IMR-90 (cell line): ENCODE measurements around the gene OR1K1. TPM values are rescaled to one million over a fixed set of nuclear protein-coding genes. Genes with fewer than 3 reads are reported as not detected.

Source experiments
- ATAC-seq: fragments of 200-7000 bp; cut with Tn5 transposase; 2 replicates; pipeline ENCODE4 v1.9.1; 2020; ENCODE audit warnings: low read depth, mild to moderate bottlenecking, moderate library complexity
- BruUV-seq: library from RNA; stranded (reverse); fragments of 400-500 nt; replicated peaks from 2 replicates; lab custom pipeline; 2021; lab: Mats Ljungman, UMichigan
- CTCF ChIA-PET: fragments of 300-600 bp; formaldehyde crosslinking; extraction: SDS; loops from one replicate; lab custom pipeline; 2021; ENCODE audit warnings: antibody characterized with exemption; lab: Yijun Ruan, JAX
- POLR2A ChIA-PET: fragments of 300-600 bp; sonication (Branson Sonifier 250); formaldehyde crosslinking; loops from one replicate; lab custom pipeline; 2022; ENCODE audit warnings: antibody characterized with exemption; ENCODE audit not compliant: unreplicated experiment; lab: Charles Lee
- DNase-seq: peaks from one replicate; pipeline ENCODE4 v3.0.0; 2013
- H2AFZ ChIP-seq: replicated peaks from 2 replicates; pipeline ENCODE3; 2013; ENCODE audit warnings: low read length, mild to moderate bottlenecking; ENCODE audit not compliant: poor library complexity
- H2AK5ac ChIP-seq: 2 replicates; pipeline ENCODE4 v1.6.1; 2013; ENCODE audit warnings: low read depth, low read length, inconsistent platforms
- H2AK9ac ChIP-seq: replicated peaks from 2 replicates; pipeline ENCODE3; 2013; ENCODE audit warnings: mild to moderate bottlenecking, low read depth, low read length, moderate library complexity; ENCODE audit not compliant: poor library complexity
- H2BK120ac ChIP-seq: 2 replicates; pipeline ENCODE4 v1.6.1; 2013; ENCODE audit warnings: low read depth, low read length, inconsistent platforms
- H2BK15ac ChIP-seq: 3 replicates; pipeline ENCODE4 v1.6.1; 2013; ENCODE audit warnings: low read depth, low read length, inconsistent platforms
- H2BK20ac ChIP-seq: 2 replicates; pipeline ENCODE4 v1.6.1; 2013; ENCODE audit warnings: low read depth, mild to moderate bottlenecking, inconsistent platforms, low read length, moderate library complexity
- H2BK5ac ChIP-seq: 2 replicates; pipeline ENCODE4 v1.6.1; 2013; ENCODE audit warnings: mild to moderate bottlenecking, low read depth, low read length, inconsistent platforms; ENCODE audit not compliant: poor library complexity, severe bottlenecking
- H3K14ac ChIP-seq: replicated peaks from 2 replicates; pipeline ENCODE4 v1.6.1; 2013; ENCODE audit warnings: low read depth, low read length, inconsistent platforms
- H3K18ac ChIP-seq: 2 replicates; pipeline ENCODE4 v1.6.1; 2013; ENCODE audit warnings: low read depth, low read length, control low read depth
- H3K23ac ChIP-seq: 2 replicates; pipeline ENCODE4 v1.6.1; 2013; ENCODE audit warnings: low read depth, low read length, inconsistent platforms
- H3K27ac ChIP-seq: 2 replicates; pipeline ENCODE4 v1.5.1; 2013; ENCODE audit warnings: mild to moderate bottlenecking, control low read depth, low read length; ENCODE audit not compliant: insufficient read depth
- H3K27me3 ChIP-seq: 2 replicates; pipeline ENCODE4 v1.6.1; 2013; ENCODE audit warnings: low read length; ENCODE audit not compliant: control insufficient read depth, insufficient read depth
- H3K36me3 ChIP-seq: 2 replicates; pipeline ENCODE4 v1.6.1; 2013; ENCODE audit warnings: low read length, mixed read lengths; ENCODE audit not compliant: control insufficient read depth, insufficient read depth
- H3K4ac ChIP-seq: 2 replicates; pipeline ENCODE4 v1.6.1; 2013; ENCODE audit warnings: low read depth, low read length, inconsistent platforms
- H3K4me1 ChIP-seq: 2 replicates; pipeline ENCODE4 v1.6.1; 2013; ENCODE audit warnings: low read length, mixed read lengths; ENCODE audit not compliant: control insufficient read depth, insufficient read depth
- H3K4me2 ChIP-seq: 2 replicates; pipeline ENCODE4 v1.6.1; 2013; ENCODE audit warnings: low read depth, mild to moderate bottlenecking, control low read depth, low read length, moderate library complexity
- H3K4me3 ChIP-seq: 2 replicates; pipeline ENCODE4 v1.5.1; 2013; ENCODE audit warnings: low read depth, mild to moderate bottlenecking, control low read depth, low read length, moderate library complexity; ENCODE audit not compliant: insufficient read depth
- H3K56ac ChIP-seq: 2 replicates; pipeline ENCODE4 v1.6.1; 2013; ENCODE audit warnings: low read length, inconsistent platforms; ENCODE audit not compliant: insufficient read depth; ENCODE audit errors: extremely low read depth
- H3K79me1 ChIP-seq, 2 experiments: 2 replicates each; pipeline ENCODE4 v1.6.1; 2013; ENCODE audit warnings: low read length in 2 of 2, inconsistent platforms in 1 of 2, low read depth in 1 of 2
- H3K9ac ChIP-seq: 2 replicates; pipeline ENCODE4 v1.6.1; 2013; ENCODE audit warnings: low read depth, low read length, control low read depth
- H3K9me1 ChIP-seq: 2 replicates; pipeline ENCODE4 v1.6.1; 2013; ENCODE audit warnings: low read length, inconsistent platforms; ENCODE audit not compliant: insufficient read depth
- H3K9me3 ChIP-seq: 2 replicates; pipeline ENCODE4 v1.6.1; 2013; ENCODE audit warnings: low read length; ENCODE audit not compliant: control insufficient read depth, insufficient read depth
- H4K20me1 ChIP-seq: 2 replicates; pipeline ENCODE4 v1.6.1; 2013; ENCODE audit warnings: low read length, inconsistent platforms; ENCODE audit not compliant: insufficient read depth
- H4K5ac ChIP-seq: 2 replicates; pipeline ENCODE4 v1.6.1; 2013; ENCODE audit warnings: mild to moderate bottlenecking, low read depth, low read length, control low read depth
- H4K8ac ChIP-seq, 2 experiments: 2 replicates each; pipeline ENCODE4 v1.6.1; 2013; ENCODE audit warnings: low read depth in 2 of 2, low read length in 2 of 2, control low read depth in 1 of 2, inconsistent platforms in 1 of 2
- H4K91ac ChIP-seq: 2 replicates; pipeline ENCODE4 v1.6.1; 2013; ENCODE audit warnings: low read depth, low read length, inconsistent platforms; ENCODE audit not compliant: insufficient read depth
- BHLHE40 ChIP-seq: fragments of 150-350 bp; IDR thresholded peaks from 2 replicates; pipeline ENCODE4 v1.6.1; 2016; ENCODE audit warnings: mild to moderate bottlenecking, low read depth, low read length
- CTCF ChIP-seq: conservative IDR thresholded peaks from 2 replicates; pipeline ENCODE4 v1.5.1; 2012; ENCODE audit warnings: mild to moderate bottlenecking, low read depth, low read length, improper control_type of control experiment
- FOS ChIP-seq: fragments of 150-350 bp; IDR thresholded peaks from 2 replicates; pipeline ENCODE4 v1.6.1; 2016; ENCODE audit warnings: low read depth, low read length
- NFE2L2 ChIP-seq: fragments of 150-350 bp; IDR thresholded peaks from 2 replicates; pipeline ENCODE4 v1.6.1; 2016; ENCODE audit warnings: low read depth, mild to moderate bottlenecking, low read length
- POLR2A ChIP-seq: IDR thresholded peaks from 2 replicates; pipeline ENCODE4 v1.6.1; 2012; ENCODE audit warnings: mild to moderate bottlenecking, low read depth, low read length
- RCOR1 ChIP-seq: IDR thresholded peaks from 2 replicates; pipeline ENCODE4 v1.6.1; 2012; ENCODE audit warnings: mild to moderate bottlenecking, low read length, improper control_type of control experiment; ENCODE audit not compliant: insufficient replicate concordance
- USF2 ChIP-seq: fragments of 150-350 bp; IDR thresholded peaks from 2 replicates; pipeline ENCODE4 v1.6.1; 2017; ENCODE audit warnings: mild to moderate bottlenecking, antibody characterized with exemption, low read length, low read depth
- WGBS, 2 experiments: methylation state at CpG; one replicate each; pipeline versions ENCODE4 v1.1.5 to v1.1.7; 2013; ENCODE audit warnings: missing lambda C conversion rate in 2 of 2; ENCODE audit not compliant: insufficient read length in 1 of 2; ENCODE audit errors: extremely low coverage in 2 of 2; 5-methylcytosine and 5-hydroxymethylcytosine counted together
- dilution Hi-C: fragments of 300-500 bp; cut with HindIII; formaldehyde crosslinking; loops from one replicate; pipeline ENCODE4 v1.14.3; 2018; ENCODE audit warnings: low sequenced_read_pairs; ENCODE audit not compliant: unreplicated experiment
- in situ Hi-C: fragments of 300-500 bp; cut with MboI; formaldehyde crosslinking; loops from 3 replicates; pipeline ENCODE4 v1.14.3; 2019; ENCODE audit warnings: low sequenced_read_pairs, inconsistent platforms, mixed read lengths
- intact Hi-C: fragments of 100-400 bp; cut with micrococcal nuclease; formaldehyde crosslinking; loops from 2 replicates; pipeline ENCODE4 v1.10.0; 2022
- polyA plus RNA-seq, 3 experiments: library from polyadenylated mRNA; depleted of rRNA; stranded (reverse); fragments of >200 nt; gene quantifications; 2 replicates each; pipeline ENCODE4 v1.2.3, GENCODE V29; 2012; ENCODE audit warnings: low replicate concordance in 1 of 3
- total RNA-seq: library from RNA; depleted of rRNA; stranded (reverse); fragments of >200 nt; gene quantifications from 2 replicates; pipeline ENCODE4 v1.2.3, GENCODE V29; 2012

The OR1K1 gene
- total and polyA plus RNA-seq, 2 of the 4 experiments (the other 2 are of a cell fraction), result not detected

GRCh38 chr9:122841501-122841900, 41.6 kb downstream of the OR1K1 start:
- no peak overlapping the region for H2BK15ac ChIP-seq
- no peak overlapping the region for H3K4me2 ChIP-seq
- peaks cover 2% of the 10 kb centered on the region; the same call in 1 of the 2 replicates for H3K36me3 ChIP-seq
- H2BK120ac ChIP-seq, result no peak overlapping the region
- H2AK5ac ChIP-seq, result no peak overlapping the region
- H3K9me3 ChIP-seq, result no peaks in the 10 kb centered on the region
- H3K4me3 ChIP-seq, result no peak overlapping the region
- H2AFZ ChIP-seq, result no peak overlapping the region
- no peak overlapping the region for H3K23ac ChIP-seq
- 83% methylated on average over 1 of the region's 4 CpGs; no CpG with 5 or more reads in 1 of the 2 experiments for WGBS, 2 experiments
- no peak overlapping the region for H3K14ac ChIP-seq
- TF ChIP-seq POLR2A (no peak), FOS (no peak), BHLHE40 (no peak), RCOR1 (no peak), USF2 (no peak), CTCF (no peak), NFE2L2 (no peak)
- no peak for ATAC-seq
- no peaks in the 10 kb centered on the region; the same call in 1 of the 2 replicates for H3K27me3 ChIP-seq
- H3K79me1 ChIP-seq, result no peaks in the 10 kb centered on the region
- no peak overlapping the region for H3K18ac ChIP-seq
- H3K9ac ChIP-seq, result no peak overlapping the region
- H4K5ac ChIP-seq, result no peak overlapping the region
- ChIA-PET CTCF (no interaction called here), POLR2A (no interaction called here)
- no peak overlapping the region for H4K8ac ChIP-seq
- H4K91ac ChIP-seq, result no peak overlapping the region
- H3K27ac ChIP-seq, result no peak overlapping the region
- no peak overlapping the region for H2BK5ac ChIP-seq
- no peaks in the 10 kb centered on the region for H4K20me1 ChIP-seq
- dilution Hi-C loops (no loop called here), intact Hi-C loops (loop anchor here (10.0 kb wide), 1 partner anchor 513 kb away; the partner anchor contains the start of gene CRB2), in situ Hi-C loops (loop anchor here (25.0 kb wide), 1 partner anchor 496 kb away; no protein-coding TSS in a partner anchor)
- no peaks in the 10 kb centered on the region; the same call in 1 of the 2 replicates for H3K9me1 ChIP-seq
- no peak for DNase-seq
- no peak overlapping the region for H3K56ac ChIP-seq
- no peaks in the 10 kb centered on the region for H3K4me1 ChIP-seq
- no peak overlapping the region for H2BK20ac ChIP-seq
- no TSS peak for BruUV-seq
- H2AK9ac ChIP-seq, result no peak overlapping the region
- no peak overlapping the region for H3K4ac ChIP-seq
